MM.1S (cell line): ENCODE results near the gene PPTC7.

Experiments used
- CTCF ChIP-seq: fragments of 300-600 bp; sonication (generic); IDR thresholded peaks from 2 replicates; pipeline ENCODE4 v1.5.1; 2016; ENCODE audit warnings: antibody characterized with exemption, low read length, mixed read lengths
- EZH2 ChIP-seq: fragments of 300-600 bp; sonication (generic); optimal IDR thresholded peaks from 2 replicates; pipeline ENCODE3; 2017; ENCODE audit warnings: low read depth, mild to moderate bottlenecking, antibody characterized with exemption, low read length, mixed read lengths

- TF ChIP-seq CTCF (no peak), EZH2 (no peak)
These were observed 23.1 kb upstream of the PPTC7 start for GRCh38 chr12:110606253-110606611.
